Fibroblast of lung (primary cell): ENCODE measurements around the gene PRSS12. TPM values are rescaled to one million over a fixed set of nuclear protein-coding genes. Genes with fewer than 3 reads are reported as not detected.
A peak's percentile ranks its signal among the peaks of the same experiment; 100 is the strongest.

Experiments
- DNase-seq, 2 donors: peaks; one replicate each; pipeline versions ENCODE4 v3.0.0 to v3.0.0-alpha.2; 2010; ENCODE audit warnings: low read depth in 2 of 2
- H2AFZ ChIP-seq: 2 replicates; pipeline ENCODE4 v1.5.1; 2012; ENCODE audit warnings: low read length, control low read depth, inconsistent platforms
- H3K27ac ChIP-seq: 2 replicates; pipeline ENCODE4 v1.5.1; 2011; ENCODE audit warnings: low read length, control low read depth; ENCODE audit not compliant: insufficient read depth
- H3K27me3 ChIP-seq: 2 replicates; pipeline ENCODE4 v1.5.1; 2011; ENCODE audit warnings: mild to moderate bottlenecking, low read length; ENCODE audit not compliant: control insufficient read depth, insufficient read depth
- H3K36me3 ChIP-seq: 2 replicates; pipeline ENCODE4 v1.5.1; 2011; ENCODE audit warnings: low read length; ENCODE audit not compliant: control insufficient read depth, insufficient read depth
- H3K4me1 ChIP-seq: 2 replicates; pipeline ENCODE4 v1.5.1; 2011; ENCODE audit warnings: low read length; ENCODE audit not compliant: control insufficient read depth, insufficient read depth; ENCODE audit errors: extremely low read depth
- H3K4me2 ChIP-seq: 2 replicates; pipeline ENCODE4 v1.5.1; 2011; ENCODE audit warnings: low read length, control low read depth; ENCODE audit not compliant: insufficient read depth; ENCODE audit errors: extremely low read depth
- H3K4me3 ChIP-seq, 4 experiments: fragments of 200-600 bp in 1 of 4; sonication (generic) in 1 of 4; replicated peaks in 1 of 4; 2 replicates each; pipeline ENCODE4 v1.5.1; 2011 to 2016; ENCODE audit warnings: low read length in 4 of 4, low read depth in 3 of 4, mild to moderate bottlenecking in 3 of 4, control low read depth in 2 of 4, inconsistent platforms in 1 of 4, mixed read lengths in 1 of 4; ENCODE audit not compliant: insufficient read depth in 1 of 4; ENCODE audit errors: control extremely low read depth in 1 of 4
- H3K79me2 ChIP-seq: 2 replicates; pipeline ENCODE4 v1.5.1; 2012; ENCODE audit warnings: mild to moderate bottlenecking, low read length, inconsistent platforms; ENCODE audit not compliant: control insufficient read depth, insufficient read depth
- H3K9ac ChIP-seq: 2 replicates; pipeline ENCODE4 v1.5.1; 2011; ENCODE audit warnings: mild to moderate bottlenecking, low read length, control low read depth; ENCODE audit not compliant: insufficient read depth
- H3K9me3 ChIP-seq: 2 replicates; pipeline ENCODE4 v1.5.1; 2012; ENCODE audit warnings: low read depth, low read length; ENCODE audit not compliant: control insufficient read depth, insufficient read depth
- H4K20me1 ChIP-seq: 2 replicates; pipeline ENCODE4 v1.5.1; 2011; ENCODE audit warnings: low read length; ENCODE audit not compliant: control insufficient read depth, insufficient read depth; ENCODE audit errors: extremely low read depth
- CTCF ChIP-seq, 2 donors: IDR thresholded peaks in 1 of 2; conservative IDR thresholded peaks in 1 of 2; 1 replicate in 1 of 2; 2 replicates in 1 of 2; pipeline ENCODE4 v1.5.1; 2011 to 2012; ENCODE audit warnings: low read length in 2 of 2, control low read depth in 1 of 2, inconsistent platforms in 1 of 2, low read depth in 1 of 2, mild to moderate bottlenecking in 1 of 2
- EZH2 ChIP-seq: IDR thresholded peaks from 2 replicates; pipeline ENCODE4 v1.5.1; 2012; ENCODE audit warnings: low read length, control low read depth, mild to moderate bottlenecking; ENCODE audit errors: missing control alignments
- polyA plus RNA-seq, 2 donors: library from polyadenylated mRNA; depleted of rRNA in 1 of 2; stranded (reverse) in 1 of 2; unstranded in 1 of 2; fragments of >200 nt; gene quantifications; 2 replicates each; pipeline ENCODE4 v1.2.1, GENCODE V29; 2011 to 2012; ENCODE audit warnings: missing spikeins in 1 of 2
- total RNA-seq: library from RNA; depleted of rRNA; stranded (reverse); fragments of >200 nt; gene quantifications from 2 replicates; pipeline ENCODE4 v1.2.1, GENCODE V29; 2014

PRSS12 gene
- total and polyA plus RNA-seq, 2 donors (not counting 1 experiment from before 2014, with no cell fraction given) = 59.9 to 104 TPM

GRCh38 chr4:118348886-118349285 lies 3.9 kb downstream of the PRSS12 start:
- no peak overlapping the region for H3K4me2 ChIP-seq
- no peak overlapping the region for H2AFZ ChIP-seq
- TF ChIP-seq EZH2 = no peak
- no peak for TF ChIP-seq CTCF (conservative IDR thresholded peaks at IDR 0.05 in 1 of 2, IDR thresholded peaks at IDR 0.05 in 1 of 2; ENCODE audit: low read depth in 1 of 2, low read length in 2 of 2)
- no peaks in the 10 kb centered on the region for H4K20me1 ChIP-seq
- H3K79me2 ChIP-seq = peaks cover 73% of the 10 kb centered on the region
- no peaks in the 10 kb centered on the region for H3K36me3 ChIP-seq
- no peaks in the 10 kb centered on the region for H3K4me1 ChIP-seq
- H3K27me3 ChIP-seq = no peaks in the 10 kb centered on the region
- H3K27ac ChIP-seq = no peak overlapping the region
- no peak overlapping the region for H3K4me3 ChIP-seq
- DNase-seq = no peak
- H3K9me3 ChIP-seq = no peaks in the 10 kb centered on the region
- no peak overlapping the region for H3K9ac ChIP-seq

GRCh38 chr4:118346495-118346894 lies 6.3 kb downstream of the PRSS12 start:
- TF ChIP-seq CTCF (conservative IDR thresholded peaks at IDR 0.05 in 1 of 2, IDR thresholded peaks at IDR 0.05 in 1 of 2; ENCODE audit: low read depth in 1 of 2, low read length in 2 of 2) = no peak
- TF ChIP-seq EZH2 = no peak
- Histone ChIP-seq H3K27me3 (no peaks in the 10 kb centered on the region), H3K79me2 (peaks cover 83% of the 10 kb centered on the region), H3K9me3 (no peaks in the 10 kb centered on the region), H3K36me3 (no peaks in the 10 kb centered on the region), H3K9ac (no peak overlapping the region), H4K20me1 (no peaks in the 10 kb centered on the region), H3K4me3 (no peak overlapping the region), H2AFZ (no peak overlapping the region), H3K4me2 (no peak overlapping the region), H3K27ac (no peak overlapping the region), H3K4me1 (no peaks in the 10 kb centered on the region)
- no peak for DNase-seq

DNA sequence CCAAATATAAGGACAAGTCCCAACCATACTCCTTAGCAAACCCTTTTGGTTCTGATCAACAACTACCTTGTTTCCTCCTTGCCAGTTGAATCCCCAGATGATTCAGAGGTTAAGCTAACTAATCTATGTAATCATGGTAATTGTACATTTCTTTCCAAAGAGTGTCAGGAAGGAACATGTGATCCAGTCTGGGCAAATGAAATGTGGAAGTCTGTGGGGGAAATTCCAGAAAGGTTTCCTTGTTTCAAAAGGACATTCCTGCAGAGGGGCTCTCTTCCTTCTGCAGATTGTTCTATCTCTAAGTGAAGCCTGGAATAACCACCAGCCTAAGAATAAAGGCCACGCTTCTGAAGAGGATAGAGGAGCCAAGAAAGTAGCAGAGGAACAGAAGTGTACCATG lies 7.0 kb downstream of the PRSS12 start:
- H3K4me2 ChIP-seq = peak overlapping the region; percentile 23
- peaks cover 2% of the 10 kb centered on the region for H3K4me1 ChIP-seq
- no peak overlapping the region for H3K4me3 ChIP-seq
- no peak overlapping the region for H2AFZ ChIP-seq
- H3K9ac ChIP-seq = no peak overlapping the region
- no peaks in the 10 kb centered on the region for H3K9me3 ChIP-seq
- H3K27me3 ChIP-seq = no peaks in the 10 kb centered on the region
- no peak for DNase-seq
- H3K27ac ChIP-seq = no peak overlapping the region
- no peak for TF ChIP-seq CTCF (conservative IDR thresholded peaks at IDR 0.05 in 1 of 2, IDR thresholded peaks at IDR 0.05 in 1 of 2; ENCODE audit: low read depth in 1 of 2, low read length in 2 of 2)
- TF ChIP-seq EZH2 = no peak
- H3K79me2 ChIP-seq = peaks cover 82% of the 10 kb centered on the region
- no peaks in the 10 kb centered on the region for H3K36me3 ChIP-seq
- H4K20me1 ChIP-seq = no peaks in the 10 kb centered on the region
